GM23338 (cell line): Measurements from ENCODE around the gene ATP6V0C. TPM values are rescaled to one million over a fixed set of nuclear protein-coding genes. Genes with fewer than 3 reads are reported as not detected.

Experiments used
- ATAC-seq: fragments of 200-7000 bp; cut with Tn5 transposase; 3 replicates; pipeline ENCODE4 v1.9.1; 2020
- DNase-seq: peaks from one replicate; pipeline ENCODE4 v3.0.0-alpha.2; 2015; ENCODE audit warnings: low spot score
- H2AFZ ChIP-seq: fragments of 200-600 bp; sonication (generic); 2 replicates; pipeline ENCODE4 v1.8.0; 2016; ENCODE audit warnings: antibody characterized with exemption, mild to moderate bottlenecking, moderate library complexity
- H3F3A ChIP-seq: fragments of 200-600 bp; sonication (generic); replicated peaks from 2 replicates; pipeline ENCODE4 v1.8.0; 2017; ENCODE audit warnings: antibody characterized with exemption, mixed run types, low read depth
- H3K27ac ChIP-seq: fragments of 200-600 bp; sonication (generic); 2 replicates; pipeline ENCODE4 v1.6.1; 2016; ENCODE audit warnings: low read depth
- H3K27me3 ChIP-seq: fragments of 200-600 bp; sonication (generic); 2 replicates; pipeline ENCODE4 v1.8.0; 2016; ENCODE audit warnings: mild to moderate bottlenecking, mixed run types, moderate library complexity; ENCODE audit not compliant: insufficient read depth
- H3K36me3 ChIP-seq: fragments of 200-600 bp; sonication (generic); 2 replicates; pipeline ENCODE4 v1.8.0; 2016; ENCODE audit warnings: mild to moderate bottlenecking; ENCODE audit not compliant: insufficient read depth
- H3K4me1 ChIP-seq: fragments of 200-600 bp; sonication (generic); 2 replicates; pipeline ENCODE4 v1.8.0; 2016; ENCODE audit warnings: mild to moderate bottlenecking, moderate library complexity; ENCODE audit not compliant: insufficient read depth
- H3K4me2 ChIP-seq: fragments of 200-600 bp; sonication (generic); 2 replicates; pipeline ENCODE4 v1.7.1; 2017; ENCODE audit warnings: mixed run types
- H3K4me3 ChIP-seq: fragments of 200-600 bp; sonication (generic); 2 replicates; pipeline ENCODE4 v1.6.1; 2016; ENCODE audit warnings: mixed run types
- H3K79me2 ChIP-seq: fragments of 200-600 bp; sonication (generic); replicated peaks from 2 replicates; pipeline ENCODE4 v1.8.0; 2017; ENCODE audit warnings: mild to moderate bottlenecking; ENCODE audit not compliant: insufficient read depth
- H3K9me2 ChIP-seq: fragments of 200-600 bp; sonication (generic); 2 replicates; pipeline ENCODE4 v1.8.0; 2017; ENCODE audit not compliant: insufficient read depth
- H4K20me1 ChIP-seq: fragments of 200-600 bp; sonication (generic); replicated peaks from 2 replicates; pipeline ENCODE4 v1.8.0; 2017; ENCODE audit warnings: mild to moderate bottlenecking; ENCODE audit not compliant: insufficient read depth
- H3K27ac Mint-ChIP-seq: 2 replicates; pipeline ENCODE4 v1.8.0; 2020; ENCODE audit warnings: inconsistent platforms, mild to moderate bottlenecking, moderate library complexity, mixed read lengths
- H3K27me3 Mint-ChIP-seq: 3 replicates; pipeline ENCODE4 v1.8.0; 2022; ENCODE audit warnings: low read depth, mild to moderate bottlenecking, moderate library complexity, mixed read lengths, inconsistent platforms; ENCODE audit not compliant: insufficient read depth, poor library complexity
- H3K36me3 Mint-ChIP-seq: 3 replicates; pipeline ENCODE4 v1.8.0; 2021; ENCODE audit warnings: low read depth, mild to moderate bottlenecking, inconsistent platforms, moderate library complexity, mixed read lengths
- H3K4me1 Mint-ChIP-seq: 3 replicates; pipeline ENCODE4 v1.8.0; 2020; ENCODE audit warnings: mild to moderate bottlenecking, inconsistent platforms, mixed read lengths
- H3K4me3 Mint-ChIP-seq: 3 replicates; pipeline ENCODE4 v1.8.0; 2021; ENCODE audit warnings: moderate library complexity, mild to moderate bottlenecking, inconsistent platforms, mixed read lengths
- H3K9me3 Mint-ChIP-seq: 3 replicates; pipeline ENCODE4 v1.8.0; 2020; ENCODE audit warnings: moderate library complexity, mild to moderate bottlenecking, inconsistent platforms, mixed read lengths
- CREB1 ChIP-seq: fragments of 250-450 bp; sonication (Bioruptor Pico); IDR thresholded peaks from 2 replicates; pipeline ENCODE4 v1.5.0; 2020; ENCODE audit warnings: low read depth, mild to moderate bottlenecking, moderate library complexity
- CTCF ChIP-seq, 2 experiments: fragments of 200-600 bp in 1 of 2; sonication (generic) in 1 of 2; conservative IDR thresholded peaks; 2 replicates each; pipeline versions ENCODE4 v1.5.1 to v1.6.1; 2016 to 2017; ENCODE audit warnings: antibody characterized with exemption in 2 of 2, low read depth in 2 of 2, mild to moderate bottlenecking in 2 of 2, moderate library complexity in 1 of 2
- ETS1 ChIP-seq: IDR thresholded peaks from 2 replicates; pipeline ENCODE4 v1.6.1; 2016; ENCODE audit warnings: antibody characterized with exemption
- EZH2 ChIP-seq: fragments of 200-600 bp; sonication (generic); IDR thresholded peaks from one replicate; pipeline ENCODE4 v1.8.0; 2017; ENCODE audit warnings: antibody characterized with exemption, mild to moderate bottlenecking, low read depth; ENCODE audit not compliant: unreplicated experiment
- EZH2phosphoT487 ChIP-seq: fragments of 200-600 bp; sonication (generic); IDR thresholded peaks from one replicate; pipeline ENCODE4 v1.8.1; 2018; ENCODE audit warnings: antibody characterized with exemption; ENCODE audit not compliant: unreplicated experiment
- JUNB ChIP-seq: IDR thresholded peaks from one replicate; pipeline ENCODE4 v1.6.1; 2016; ENCODE audit warnings: antibody characterized with exemption; ENCODE audit not compliant: unreplicated experiment
- NANOG ChIP-seq: IDR thresholded peaks from 2 replicates; pipeline ENCODE4 v1.6.1; 2016; ENCODE audit warnings: antibody characterized with exemption, borderline replicate concordance
- POLR2AphosphoS5 ChIP-seq: IDR thresholded peaks from 2 replicates; pipeline ENCODE4 v1.6.1; 2016; ENCODE audit warnings: antibody characterized with exemption, low read depth
- STAT1 ChIP-seq: IDR thresholded peaks from one replicate; pipeline ENCODE4 v1.6.1; 2016; ENCODE audit warnings: antibody characterized with exemption; ENCODE audit not compliant: unreplicated experiment
- ZNF114 ChIP-seq: fragments of 250-450 bp; sonication (Bioruptor Pico); IDR thresholded peaks from 2 replicates; pipeline ENCODE4 v1.5.0; 2020; ENCODE audit warnings: mild to moderate bottlenecking, moderate library complexity
- ZNF331 ChIP-seq: fragments of 250-450 bp; sonication (Bioruptor Pico); IDR thresholded peaks from 2 replicates; pipeline ENCODE4 v1.5.0; 2020; ENCODE audit warnings: low read depth, mild to moderate bottlenecking, moderate library complexity
- ZNF462 ChIP-seq: fragments of 250-450 bp; sonication (Bioruptor Pico); IDR thresholded peaks from 2 replicates; pipeline ENCODE4 v1.5.0; 2020; ENCODE audit warnings: mild to moderate bottlenecking, moderate library complexity
- polyA plus RNA-seq: library from polyadenylated mRNA; unstranded; fragments of >200 nt; fragmentation: Nextera tagmentation; extraction: Ambion mirVana; gene quantifications from 2 replicates; pipeline ENCODE4 v1.2.1, GENCODE V29; 2016
- total RNA-seq: library from RNA; depleted of rRNA; stranded (reverse); fragments of >200 nt; shearing (Covaris generic); gene quantifications from 2 replicates; pipeline ENCODE4 v1.2.3, GENCODE V29; 2014

ATP6V0C gene
- total and polyA plus RNA-seq, 2 experiments from 2014 or later = 98.2 to 162 TPM

- Mint-ChIP-seq H3K9me3 (no peaks in the 10 kb centered on the region), H3K4me3 (no peak overlapping the region), H3K36me3 (peaks cover 8% of the 10 kb centered on the region; the same call in 2 of the 3 replicates), H3K4me1 (peaks cover 5% of the 10 kb centered on the region), H3K27me3 (no peaks in the 10 kb centered on the region), H3K27ac (no peak overlapping the region)
- no peaks in the 10 kb centered on the region for H3K27me3 ChIP-seq
- peaks cover 7% of the 10 kb centered on the region; the same call in 1 of the 2 replicates for H3K4me1 ChIP-seq
- TF ChIP-seq POLR2AphosphoS5 (no peak), ETS1 (no peak), NANOG (no peak), CTCF (conservative IDR thresholded peaks at IDR 0.05; ENCODE audit: low read depth in 2 of 2) (no peak), ZNF114 (no peak), JUNB (no peak), ZNF331 (CRISPR knock-in tag) (no peak), EZH2phosphoT487 (no peak), STAT1 (no peak), EZH2 (no peak), CREB1 (no peak), ZNF462 (CRISPR knock-in tag) (no peak)
- no peaks in the 10 kb centered on the region for H3F3A ChIP-seq
- no peak overlapping the region for H3K27ac ChIP-seq
- ATAC-seq (no peak), DNase-seq (no peak)
- no peak overlapping the region for H3K4me2 ChIP-seq
- H3K36me3 ChIP-seq = no peaks in the 10 kb centered on the region
- H3K9me2 ChIP-seq = no peaks in the 10 kb centered on the region
- no peak overlapping the region for H2AFZ ChIP-seq
- no peak overlapping the region for H3K4me3 ChIP-seq
- no peaks in the 10 kb centered on the region; the same call in 1 of the 2 replicates for H4K20me1 ChIP-seq
- no peaks in the 10 kb centered on the region for H3K79me2 ChIP-seq
These were observed 15.1 kb upstream of the ATP6V0C start for GRCh38 chr16:2498531-2499253.
